Cardiac fibroblast (primary cell): Measurements from ENCODE around the gene SETDB2.

ENCODE experiments used
- DNase-seq, 2 donors: peaks; one replicate each; pipeline versions ENCODE4 v3.0.0 to v3.0.0-alpha.2; 2010; ENCODE audit warnings: low read depth in 2 of 2
- H3K4me3 ChIP-seq, 2 donors: replicated peaks in 1 of 2; 1 replicate in 1 of 2; 2 replicates in 1 of 2; pipeline ENCODE4 v1.5.1; 2011; ENCODE audit warnings: low read depth in 2 of 2, low read length in 2 of 2, mild to moderate bottlenecking in 2 of 2, moderate library complexity in 1 of 2
- CTCF ChIP-seq: IDR thresholded peaks from one replicate; pipeline ENCODE4 v1.5.1; 2011; ENCODE audit warnings: low read depth, mild to moderate bottlenecking, low read length, inconsistent platforms

Gene SETDB2

GRCh38 chr13:49499889-49500660 lies 56.0 kb downstream of the SETDB2 start:
- H3K4me3 ChIP-seq, result no peak overlapping the region
- TF ChIP-seq CTCF, result no peak
- peak; percentile 58 to 78 for DNase-seq

- DNase-seq, result peak; percentile 80 to 84
- no peak for TF ChIP-seq CTCF
- no peak overlapping the region for H3K4me3 ChIP-seq
These were observed 58.9 kb downstream of the SETDB2 start for GRCh38 chr13:49502954-49503353.

GRCh38 chr13:49503951-49504350 lies 59.9 kb downstream of the SETDB2 start:
- DNase-seq, result peak in 1 of 2 donors; percentile 23
- no peak overlapping the region for H3K4me3 ChIP-seq
- TF ChIP-seq CTCF, result no peak

GRCh38 chr13:49512578-49512977 lies 68.5 kb downstream of the SETDB2 start:
- no peak for TF ChIP-seq CTCF
- DNase-seq, result no peak
- H3K4me3 ChIP-seq, result no peak overlapping the region

- H3K4me3 ChIP-seq, result no peak overlapping the region
- no peak for DNase-seq
- TF ChIP-seq CTCF, result no peak
These were observed 72.4 kb downstream of the SETDB2 start for GRCh38 chr13:49516467-49516866.

GRCh38 chr13:49517461-49517860 lies 73.4 kb downstream of the SETDB2 start:
- H3K4me3 ChIP-seq, result no peak overlapping the region
- TF ChIP-seq CTCF, result peak; percentile 19
- DNase-seq, result peak in 1 of 2 donors; percentile 19

GRCh38 chr13:49521224-49521623 lies 77.2 kb downstream of the SETDB2 start:
- no peak for DNase-seq
- TF ChIP-seq CTCF, result no peak
- no peak overlapping the region for H3K4me3 ChIP-seq
